Stomach (tissue), 4 donors: Measurements from ENCODE around the gene TMEM106C.

ENCODE experiments used
- CTCF ChIP-seq, 7 experiments: fragments of 450-650 bp in 4 of 7; fragments of 200-600 bp in 3 of 7; sonication (generic) in 3 of 7; IDR thresholded peaks; one replicate each; pipeline ENCODE4 v1.5.1; 2016 to 2019; ENCODE audit warnings: antibody characterized with exemption in 7 of 7, control low read depth in 2 of 7, mild to moderate bottlenecking in 1 of 7
- POLR2A ChIP-seq, 4 donors: fragments of 450-650 bp; IDR thresholded peaks; one replicate each; pipeline ENCODE4 v1.6.1; 2016; ENCODE audit warnings: antibody characterized with exemption in 4 of 4, control low read depth in 2 of 4, mild to moderate bottlenecking in 1 of 4, moderate library complexity in 1 of 4
- POLR2AphosphoS5 ChIP-seq, 3 donors: sonication (generic); formaldehyde crosslinking; IDR thresholded peaks; one replicate each; pipeline ENCODE4 v1.6.1; 2016; ENCODE audit warnings: antibody characterized with exemption in 3 of 3

- TF ChIP-seq POLR2A (IDR thresholded peaks at IDR 0.05) (no peak), POLR2AphosphoS5 (IDR thresholded peaks at IDR 0.05) (no peak), CTCF (IDR thresholded peaks at IDR 0.05) (no peak)
These were observed 22.3 kb downstream of the TMEM106C start for GRCh38 chr12:47985596-47986290.
